Fibroblast of lung (primary cell): ENCODE data around the gene CENPX.

ENCODE experiments used
- EZH2 ChIP-seq: IDR thresholded peaks from 2 replicates; pipeline ENCODE4 v1.5.1; 2012; ENCODE audit warnings: low read length, control low read depth, mild to moderate bottlenecking; ENCODE audit errors: missing control alignments
- TF ChIP-seq, protein P1 (sequence below), 2 donors: IDR thresholded peaks in 1 of 2; conservative IDR thresholded peaks in 1 of 2; 1 replicate in 1 of 2; 2 replicates in 1 of 2; pipeline ENCODE4 v1.5.1; 2011 to 2012; ENCODE audit warnings: low read length in 2 of 2, control low read depth in 1 of 2, inconsistent platforms in 1 of 2, low read depth in 1 of 2, mild to moderate bottlenecking in 1 of 2

- TF ChIP-seq, protein P1, sequence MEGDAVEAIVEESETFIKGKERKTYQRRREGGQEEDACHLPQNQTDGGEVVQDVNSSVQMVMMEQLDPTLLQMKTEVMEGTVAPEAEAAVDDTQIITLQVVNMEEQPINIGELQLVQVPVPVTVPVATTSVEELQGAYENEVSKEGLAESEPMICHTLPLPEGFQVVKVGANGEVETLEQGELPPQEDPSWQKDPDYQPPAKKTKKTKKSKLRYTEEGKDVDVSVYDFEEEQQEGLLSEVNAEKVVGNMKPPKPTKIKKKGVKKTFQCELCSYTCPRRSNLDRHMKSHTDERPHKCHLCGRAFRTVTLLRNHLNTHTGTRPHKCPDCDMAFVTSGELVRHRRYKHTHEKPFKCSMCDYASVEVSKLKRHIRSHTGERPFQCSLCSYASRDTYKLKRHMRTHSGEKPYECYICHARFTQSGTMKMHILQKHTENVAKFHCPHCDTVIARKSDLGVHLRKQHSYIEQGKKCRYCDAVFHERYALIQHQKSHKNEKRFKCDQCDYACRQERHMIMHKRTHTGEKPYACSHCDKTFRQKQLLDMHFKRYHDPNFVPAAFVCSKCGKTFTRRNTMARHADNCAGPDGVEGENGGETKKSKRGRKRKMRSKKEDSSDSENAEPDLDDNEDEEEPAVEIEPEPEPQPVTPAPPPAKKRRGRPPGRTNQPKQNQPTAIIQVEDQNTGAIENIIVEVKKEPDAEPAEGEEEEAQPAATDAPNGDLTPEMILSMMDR (conservative IDR thresholded peaks at IDR 0.05 in 1 of 2, IDR thresholded peaks at IDR 0.05 in 1 of 2; ENCODE audit: low read depth in 1 of 2, low read length in 2 of 2): no peak
- TF ChIP-seq EZH2: no peak
Measured at GRCh38 chr17:82049106-82049505, 26.4 kb upstream of the CENPX start.
